Heart left ventricle (tissue), 13 donors: ENCODE measurements around the gene SMPD3.

Experiments
- POLR2A ChIP-seq, 2 donors: fragments of 450-650 bp; IDR thresholded peaks; one replicate each; pipeline ENCODE4 v1.6.1; 2017; ENCODE audit warnings: antibody characterized with exemption in 2 of 2, mild to moderate bottlenecking in 2 of 2, moderate library complexity in 2 of 2
- TF ChIP-seq, protein P1 (sequence below), 12 donors: fragments of 200-600 bp; sonication (generic) in 4 of 12; IDR thresholded peaks; one replicate each; pipeline versions ENCODE4 v1.5.0 to v1.8.0; 2018 to 2022; ENCODE audit warnings: antibody characterized with exemption in 12 of 12, mild to moderate bottlenecking in 5 of 12
- donor health status: ischemic (EF 13 %, LVEDD 7.1; RV severe dilation, severe dysfunction).
- donor health status: DM: no; HTN: yes; CAD: no.
- donor health status: DM: no; HTN: no; CAD: no.
- donor health status: ischemic (EF 25% LVEDD 6.9; RV normal size, moderate dysfunction).
- donor health status: ischemic (EF 25% LVEDD 5.7; RV mildly dilated, moderate dysfunction).
- donor health status: ischemic (EF 35%, LVEDD 5.7; RV mildly dilated, moderate dysfunction).
- donor health status: nonischemic (EF 11% LVEDD 7.7; RV severe dilation, severe dysfunction).
- donor health status: DM: yes; HTN: yes; CAD: no.
- donor health status: PGD.
- donor health status: ischemic (EF 29% LVEDD 5.4; RV normal size, mild dysfunction).
- donor health status: nonischemic (EF 23%, LVEDD 6.1; RV moderate dilation, normal function).

- TF ChIP-seq, protein P1, sequence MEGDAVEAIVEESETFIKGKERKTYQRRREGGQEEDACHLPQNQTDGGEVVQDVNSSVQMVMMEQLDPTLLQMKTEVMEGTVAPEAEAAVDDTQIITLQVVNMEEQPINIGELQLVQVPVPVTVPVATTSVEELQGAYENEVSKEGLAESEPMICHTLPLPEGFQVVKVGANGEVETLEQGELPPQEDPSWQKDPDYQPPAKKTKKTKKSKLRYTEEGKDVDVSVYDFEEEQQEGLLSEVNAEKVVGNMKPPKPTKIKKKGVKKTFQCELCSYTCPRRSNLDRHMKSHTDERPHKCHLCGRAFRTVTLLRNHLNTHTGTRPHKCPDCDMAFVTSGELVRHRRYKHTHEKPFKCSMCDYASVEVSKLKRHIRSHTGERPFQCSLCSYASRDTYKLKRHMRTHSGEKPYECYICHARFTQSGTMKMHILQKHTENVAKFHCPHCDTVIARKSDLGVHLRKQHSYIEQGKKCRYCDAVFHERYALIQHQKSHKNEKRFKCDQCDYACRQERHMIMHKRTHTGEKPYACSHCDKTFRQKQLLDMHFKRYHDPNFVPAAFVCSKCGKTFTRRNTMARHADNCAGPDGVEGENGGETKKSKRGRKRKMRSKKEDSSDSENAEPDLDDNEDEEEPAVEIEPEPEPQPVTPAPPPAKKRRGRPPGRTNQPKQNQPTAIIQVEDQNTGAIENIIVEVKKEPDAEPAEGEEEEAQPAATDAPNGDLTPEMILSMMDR (IDR thresholded peaks at IDR 0.05): no peak
- TF ChIP-seq POLR2A (IDR thresholded peaks at IDR 0.05): no peak
Observed at GRCh38 chr16:68408428-68408827, 39.9 kb downstream of the SMPD3 start.
